Measurements from ENCODE around the gene IZUMO1.

DNA sequence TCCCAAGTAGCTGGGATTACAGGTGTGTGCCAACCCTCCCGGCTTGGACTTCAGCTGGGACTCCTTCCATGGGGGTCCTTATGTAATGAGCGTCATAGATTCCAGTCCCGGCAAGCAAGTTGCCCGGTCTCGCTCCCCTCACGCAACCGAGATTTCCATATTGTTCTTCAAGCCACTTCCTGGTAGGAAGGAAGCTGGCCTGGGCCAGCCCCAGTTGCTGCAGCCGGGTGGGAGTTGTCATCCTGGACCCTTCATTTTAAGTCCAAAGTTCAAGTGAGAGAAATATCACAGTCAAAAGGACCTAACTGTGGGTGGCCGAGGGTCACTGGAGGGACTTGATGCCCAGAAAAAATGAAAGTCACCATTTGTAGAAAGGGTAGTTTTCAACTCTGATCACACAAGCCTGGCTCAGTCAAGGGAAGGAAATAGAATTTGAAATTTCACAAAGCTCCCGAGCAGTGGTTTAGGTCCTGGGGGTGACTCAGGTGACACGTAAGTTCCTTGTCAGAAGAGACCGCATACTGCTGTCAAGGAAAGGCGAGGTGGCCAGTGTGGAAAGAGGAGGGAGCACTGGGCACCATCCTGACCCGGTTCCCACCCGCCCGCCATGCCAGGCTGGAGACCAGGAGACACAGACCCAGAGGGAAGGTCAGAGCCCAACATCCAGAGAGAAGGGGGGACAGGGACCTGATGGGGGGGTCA, 13.9 kb upstream of the IZUMO1 start:
- TF ChIP-seq, protein P1, sequence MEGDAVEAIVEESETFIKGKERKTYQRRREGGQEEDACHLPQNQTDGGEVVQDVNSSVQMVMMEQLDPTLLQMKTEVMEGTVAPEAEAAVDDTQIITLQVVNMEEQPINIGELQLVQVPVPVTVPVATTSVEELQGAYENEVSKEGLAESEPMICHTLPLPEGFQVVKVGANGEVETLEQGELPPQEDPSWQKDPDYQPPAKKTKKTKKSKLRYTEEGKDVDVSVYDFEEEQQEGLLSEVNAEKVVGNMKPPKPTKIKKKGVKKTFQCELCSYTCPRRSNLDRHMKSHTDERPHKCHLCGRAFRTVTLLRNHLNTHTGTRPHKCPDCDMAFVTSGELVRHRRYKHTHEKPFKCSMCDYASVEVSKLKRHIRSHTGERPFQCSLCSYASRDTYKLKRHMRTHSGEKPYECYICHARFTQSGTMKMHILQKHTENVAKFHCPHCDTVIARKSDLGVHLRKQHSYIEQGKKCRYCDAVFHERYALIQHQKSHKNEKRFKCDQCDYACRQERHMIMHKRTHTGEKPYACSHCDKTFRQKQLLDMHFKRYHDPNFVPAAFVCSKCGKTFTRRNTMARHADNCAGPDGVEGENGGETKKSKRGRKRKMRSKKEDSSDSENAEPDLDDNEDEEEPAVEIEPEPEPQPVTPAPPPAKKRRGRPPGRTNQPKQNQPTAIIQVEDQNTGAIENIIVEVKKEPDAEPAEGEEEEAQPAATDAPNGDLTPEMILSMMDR (IDR thresholded peaks at IDR 0.05), result no peak
- no peak for TF ChIP-seq POLR2AphosphoS5 (IDR thresholded peaks at IDR 0.05)
- TF ChIP-seq POLR2A (IDR thresholded peaks at IDR 0.05), result no peak
